ENCODE measurements around the gene MS4A7.
"Not testable (repeated sequence)": the region's sequence is repeated elsewhere in the genome, so short reads cannot be mapped to it uniquely, and the experiment has no call there.

The MS4A7 gene, protein sequence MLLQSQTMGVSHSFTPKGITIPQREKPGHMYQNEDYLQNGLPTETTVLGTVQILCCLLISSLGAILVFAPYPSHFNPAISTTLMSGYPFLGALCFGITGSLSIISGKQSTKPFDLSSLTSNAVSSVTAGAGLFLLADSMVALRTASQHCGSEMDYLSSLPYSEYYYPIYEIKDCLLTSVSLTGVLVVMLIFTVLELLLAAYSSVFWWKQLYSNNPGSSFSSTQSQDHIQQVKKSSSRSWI

DNA sequence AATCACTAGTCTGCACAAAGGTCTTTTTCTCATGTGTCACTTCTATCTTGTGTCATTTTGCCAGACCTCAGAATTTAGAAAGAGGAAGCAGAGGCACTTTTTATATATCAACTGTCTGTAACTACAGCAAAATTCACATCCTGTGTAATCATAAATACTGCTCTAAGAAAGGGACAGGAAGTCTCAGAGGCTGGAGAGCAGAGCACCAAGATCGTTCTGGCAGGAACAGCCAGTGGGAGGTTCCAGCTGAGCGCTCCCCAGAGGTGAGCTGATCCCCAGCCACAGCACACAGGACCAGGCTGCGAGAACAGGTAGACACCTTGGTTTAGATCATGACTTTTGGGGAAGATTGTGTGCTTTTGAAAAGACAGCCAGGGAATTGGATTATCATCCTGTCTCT lies at the start of gene MS4A7:
TSS of gene MS4A7 (plus strand) at position 179 of the 400 bp plus-strand sequence. CDS start 4,610 bp downstream, outside the sequence.
- no peak for DNase-seq

DNA sequence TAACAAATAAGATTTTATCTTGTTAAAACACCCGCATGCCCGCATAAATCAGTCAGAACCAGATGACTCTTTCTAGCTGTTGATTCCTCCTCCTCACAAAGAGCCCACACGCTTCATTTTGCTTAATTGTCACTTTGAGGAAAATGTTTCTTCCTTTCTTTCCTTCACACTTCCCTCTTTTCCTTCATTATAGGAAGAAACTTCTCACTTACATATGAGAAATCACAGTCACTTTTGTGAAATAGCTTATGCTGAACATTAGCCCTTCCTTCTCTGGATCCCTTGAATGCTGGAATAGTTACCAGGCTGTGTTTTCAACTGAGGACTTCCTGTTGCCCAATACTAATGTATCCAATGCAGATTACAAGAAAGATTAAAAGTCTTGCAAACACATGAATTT lies 45.5 kb upstream of the MS4A7 start:
- no peak for DNase-seq

DNA sequence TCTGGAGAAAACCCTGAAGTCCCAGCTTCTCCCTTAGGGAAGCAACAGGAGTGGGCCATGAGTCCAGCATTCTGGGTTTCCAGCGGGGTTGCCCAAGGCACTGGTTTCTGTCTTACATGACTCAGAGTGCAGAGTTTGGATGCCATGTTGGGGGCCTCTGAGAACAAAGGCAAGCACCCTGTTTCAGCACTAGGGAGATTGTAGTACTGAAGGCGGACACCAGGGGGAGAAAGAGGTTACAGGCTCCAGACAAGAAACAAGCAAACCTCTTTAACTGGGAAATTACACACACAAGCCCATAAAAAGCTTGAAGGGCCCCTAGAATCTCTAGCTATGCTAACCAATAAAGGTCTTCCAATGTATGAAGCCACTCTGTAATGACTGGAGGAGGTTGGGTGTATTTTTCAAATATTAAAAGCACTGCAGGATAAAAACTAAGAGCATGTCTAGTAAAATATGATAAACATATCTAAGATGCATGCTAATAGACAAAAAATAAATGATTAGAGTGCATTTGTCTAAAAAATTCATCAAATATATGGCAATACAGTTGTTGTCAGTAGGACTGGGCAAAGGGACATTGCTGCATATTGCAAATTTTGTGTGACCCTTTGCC lies 44.2 kb upstream of the MS4A7 start:
- DNase-seq, result peak in 1 of 2 experiments; percentile 51

DNA sequence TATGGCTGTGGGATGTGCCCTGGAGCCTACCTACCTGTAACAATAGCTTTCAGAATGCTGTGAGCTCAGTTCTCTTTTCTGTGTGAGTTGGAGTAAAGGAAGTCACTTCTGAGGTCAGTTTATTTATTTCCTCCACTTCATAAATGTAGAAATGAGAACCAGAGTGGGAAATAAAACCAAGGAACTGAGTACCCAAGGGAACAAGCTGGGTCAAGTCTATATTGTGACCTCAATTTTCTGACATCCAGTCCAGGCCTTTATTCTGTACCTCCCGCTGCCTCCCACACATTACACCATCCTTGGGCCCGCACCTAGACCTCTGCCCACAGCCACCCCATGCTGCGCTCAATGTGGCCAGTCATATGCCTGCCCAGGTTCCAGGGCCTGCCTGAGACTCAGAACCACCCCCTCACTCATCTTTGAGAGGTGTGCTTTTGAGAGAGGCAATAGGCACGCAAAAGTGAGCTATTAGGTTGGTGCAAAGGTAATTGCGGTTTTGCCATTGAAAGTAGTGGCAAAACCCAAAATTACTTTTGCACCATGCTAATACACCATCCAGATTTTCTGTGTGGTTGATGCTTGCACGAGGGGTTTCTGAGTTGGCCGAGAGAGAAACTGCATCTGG lies 41.5 kb upstream of the MS4A7 start:
- no peak for DNase-seq

DNA sequence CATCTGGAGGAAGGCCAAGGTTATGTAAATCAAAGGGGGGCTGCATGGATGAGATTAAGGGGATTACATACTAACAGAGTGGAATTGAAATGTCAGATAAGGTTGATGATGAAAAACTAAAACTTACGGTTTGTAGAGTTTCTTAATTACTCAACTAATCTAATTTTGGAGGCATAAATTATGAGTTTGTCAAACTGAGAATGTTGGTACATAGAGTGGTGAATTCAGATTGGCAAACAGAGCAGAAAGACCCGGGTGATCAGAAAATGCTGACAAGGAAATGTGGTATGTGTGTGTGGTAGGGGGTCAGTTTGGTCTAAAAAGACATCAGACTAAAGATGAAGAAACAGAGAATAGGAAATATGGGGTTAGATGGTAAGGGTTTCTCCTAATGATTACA lies 40.3 kb upstream of the MS4A7 start:
- no peak for DNase-seq

DNA sequence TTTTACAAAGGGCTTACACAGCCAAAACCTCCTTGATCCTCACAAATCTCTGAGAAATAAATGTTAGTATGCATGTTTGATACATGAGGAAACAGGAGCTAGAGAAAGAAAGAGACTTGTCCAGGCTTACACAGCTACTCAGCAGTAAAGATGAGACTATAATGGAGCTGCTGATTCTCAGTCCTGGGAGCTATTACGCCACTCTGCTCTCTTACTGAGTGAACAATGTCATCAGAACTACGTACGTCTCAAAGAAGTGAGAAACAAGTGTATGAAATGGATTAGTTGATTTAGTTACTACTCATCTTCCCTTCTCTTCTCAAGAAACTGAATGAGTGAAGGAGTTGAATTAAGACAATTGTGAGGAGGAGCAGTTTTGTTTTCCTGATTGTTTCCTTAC lies 39.0 kb upstream of the MS4A7 start:
- DNase-seq, result no peak

DNA sequence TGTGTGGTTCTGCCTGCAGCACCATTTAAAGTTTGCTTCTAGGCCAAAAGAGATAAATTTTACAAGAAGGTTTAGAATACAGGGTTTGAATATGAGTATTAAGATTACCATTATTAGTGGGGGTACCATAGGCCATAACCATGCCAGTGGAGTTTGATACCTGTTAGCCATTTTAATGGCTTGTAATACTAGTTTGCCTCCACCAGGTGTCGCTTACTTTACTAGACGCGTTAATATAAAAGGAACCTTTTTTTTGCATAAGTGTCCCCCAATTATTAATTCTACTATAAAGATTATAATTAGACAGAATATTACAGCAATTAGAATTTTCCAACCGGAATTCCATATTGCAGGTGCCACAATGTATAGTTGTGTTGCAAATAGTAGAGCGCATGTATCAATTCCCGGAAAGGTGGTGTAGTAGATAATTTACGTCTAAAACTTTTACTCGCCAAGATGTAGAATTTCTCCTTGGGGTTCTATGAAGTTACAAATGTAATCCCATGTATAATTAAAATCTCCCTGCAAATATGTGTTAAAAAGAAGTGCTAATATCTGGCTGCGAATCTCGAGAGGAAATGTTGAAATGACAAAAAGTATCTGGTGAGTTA lies 35.1 kb upstream of the MS4A7 start:
- DNase-seq, result peak in 1 of 2 experiments; percentile 12

DNA sequence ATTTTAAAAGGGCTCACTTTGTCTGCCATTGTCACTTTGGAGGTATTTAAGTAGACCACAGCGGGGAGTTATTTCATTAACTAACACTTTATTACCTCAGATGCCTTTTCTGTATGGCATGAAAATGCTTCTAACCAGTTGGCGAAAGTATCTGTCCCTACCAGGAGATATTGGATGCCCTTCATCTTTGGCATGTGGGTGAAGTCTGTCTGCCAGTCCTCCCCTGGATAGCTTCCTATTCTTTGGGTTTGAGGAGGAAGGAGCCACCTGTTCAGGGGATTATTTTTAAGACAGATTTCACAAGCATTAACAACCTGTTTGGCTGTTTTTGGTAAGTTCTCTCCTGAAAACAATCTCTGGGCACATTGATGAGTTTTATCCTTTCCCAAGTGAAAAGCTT lies 34.2 kb upstream of the MS4A7 start:
- DNase-seq, result no peak

DNA sequence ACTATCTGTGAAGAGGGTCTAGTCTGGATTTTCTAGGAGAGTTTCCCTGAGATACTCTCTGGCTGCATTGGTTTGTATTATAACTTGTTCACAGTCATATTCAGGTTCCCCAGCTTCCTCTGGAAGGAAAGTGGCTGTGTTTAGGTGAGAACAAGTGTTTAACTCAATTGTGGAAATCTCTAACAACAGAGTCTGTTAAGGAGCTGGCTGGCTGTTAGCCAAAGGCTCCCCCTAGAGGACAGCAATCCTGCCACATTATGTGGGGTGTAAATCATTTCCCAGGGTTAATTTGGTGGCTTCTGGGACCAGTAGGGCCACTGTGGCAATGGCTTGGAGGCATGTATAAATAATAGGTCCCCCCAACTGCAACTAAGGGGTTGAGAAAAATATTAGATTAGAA lies 32.8 kb upstream of the MS4A7 start:
- DNase-seq, result peak in 1 of 2 experiments; percentile 5

DNA sequence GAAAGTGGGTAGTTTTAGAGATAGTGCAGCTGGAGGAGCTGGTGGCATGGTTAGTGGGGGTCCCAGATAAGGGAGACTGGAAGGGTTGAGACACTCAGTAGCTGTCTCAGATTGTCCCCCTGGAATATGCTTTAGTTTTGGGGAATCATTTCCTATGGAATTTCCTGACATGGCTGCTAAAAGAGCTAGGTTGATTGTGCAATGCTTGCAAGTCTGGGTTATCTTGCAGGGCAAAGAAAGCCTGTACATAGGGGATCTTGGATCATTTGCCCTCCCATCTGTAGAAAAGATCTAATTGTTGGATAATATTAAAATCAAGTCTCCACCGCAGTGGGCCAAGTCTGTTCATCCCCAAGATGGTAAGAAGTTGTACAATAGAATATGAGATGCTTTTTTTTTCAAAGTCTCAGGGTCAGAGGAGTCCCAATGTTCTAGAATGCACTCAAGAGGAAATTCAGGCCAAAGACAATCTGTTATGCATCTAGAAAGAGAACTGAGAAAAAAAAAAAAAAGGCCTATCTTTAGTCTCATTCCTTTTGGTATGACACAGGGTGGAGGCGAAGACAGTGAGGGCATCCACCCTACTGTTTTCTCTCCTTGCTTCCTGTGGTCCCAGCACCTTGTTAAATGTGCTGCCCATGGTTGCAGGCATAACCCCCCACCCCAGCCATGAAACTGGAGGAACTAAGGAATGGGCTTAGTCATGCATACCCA lies 31.1 kb upstream of the MS4A7 start:
- DNase-seq, result no peak

DNA sequence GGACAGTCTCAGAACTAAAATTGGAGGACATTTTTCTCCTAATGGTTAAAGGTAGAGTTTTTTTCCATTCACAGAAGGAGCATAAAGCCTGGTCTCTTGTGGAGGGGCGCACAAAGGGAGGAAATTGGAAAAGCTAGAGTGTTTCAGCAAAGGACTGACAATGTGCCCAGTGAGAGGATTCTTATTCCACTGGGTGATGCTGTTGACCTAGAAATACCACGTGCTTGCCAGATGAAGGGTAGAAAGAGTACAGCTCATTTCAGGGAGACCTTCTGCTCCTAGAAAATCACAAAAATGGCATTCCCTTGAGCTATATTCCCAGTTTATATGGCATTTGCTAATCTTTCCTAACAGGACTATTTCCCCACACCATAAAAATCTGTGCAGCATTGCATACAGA lies 30.2 kb upstream of the MS4A7 start:
- no peak for DNase-seq

DNA sequence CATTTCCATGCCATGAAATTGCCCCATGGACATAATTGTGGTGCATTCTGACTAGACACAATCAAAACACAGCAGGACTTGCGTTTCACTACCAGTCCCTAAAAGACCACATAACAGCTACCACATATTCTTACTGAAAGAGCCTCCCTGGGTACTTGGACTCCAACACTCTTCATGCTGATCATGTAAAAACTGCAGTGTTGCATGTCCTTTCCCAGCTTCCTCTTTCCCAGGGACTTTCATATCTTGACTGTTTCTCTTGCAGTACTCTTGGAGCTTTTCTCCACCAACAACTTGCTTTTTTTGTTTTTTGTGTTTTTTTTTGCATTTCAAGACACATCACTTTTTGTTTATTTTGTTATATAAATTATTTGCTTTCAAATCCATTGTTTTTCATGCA lies 28.3 kb upstream of the MS4A7 start:
- no peak for DNase-seq

DNA sequence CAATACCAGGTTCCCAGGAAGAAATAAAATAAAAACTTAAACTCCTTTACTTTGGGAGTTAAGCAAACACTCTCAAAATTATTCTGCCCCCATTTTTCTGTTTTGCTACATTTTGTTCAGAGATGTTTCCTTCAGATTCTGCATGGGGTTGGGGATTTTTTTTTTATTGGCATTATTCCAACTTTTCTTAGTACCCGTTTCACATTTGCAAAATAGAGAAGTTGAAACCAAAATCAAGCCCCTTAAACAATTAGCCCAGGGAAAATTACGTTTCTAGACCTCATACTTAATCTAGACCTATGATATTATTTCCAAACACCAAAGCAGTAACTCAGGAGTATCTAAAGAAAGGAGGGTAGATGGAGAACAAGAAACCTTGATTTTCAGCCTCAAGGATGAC lies 20.6 kb upstream of the MS4A7 start:
- no peak for DNase-seq

DNA sequence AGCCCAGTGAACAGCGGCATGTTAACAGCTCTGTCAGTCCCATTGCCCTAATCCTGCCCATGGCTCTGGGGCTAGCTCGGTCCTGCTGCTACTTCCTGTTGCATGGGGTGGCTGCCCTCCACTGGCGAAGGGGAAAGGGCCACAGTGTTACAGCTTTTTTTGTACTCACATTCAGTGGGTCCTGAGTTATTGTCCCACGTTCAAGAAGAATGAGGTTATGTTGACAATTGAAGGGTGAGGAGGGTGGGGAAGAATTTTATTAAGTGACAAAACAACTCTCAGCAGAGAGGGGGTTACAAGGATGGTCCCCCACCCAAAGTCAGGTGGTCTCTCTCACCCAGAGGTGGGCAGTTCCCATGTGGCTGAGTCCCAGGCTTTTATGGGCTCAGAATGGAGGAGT lies 17.7 kb upstream of the MS4A7 start:
- no peak for DNase-seq

DNA sequence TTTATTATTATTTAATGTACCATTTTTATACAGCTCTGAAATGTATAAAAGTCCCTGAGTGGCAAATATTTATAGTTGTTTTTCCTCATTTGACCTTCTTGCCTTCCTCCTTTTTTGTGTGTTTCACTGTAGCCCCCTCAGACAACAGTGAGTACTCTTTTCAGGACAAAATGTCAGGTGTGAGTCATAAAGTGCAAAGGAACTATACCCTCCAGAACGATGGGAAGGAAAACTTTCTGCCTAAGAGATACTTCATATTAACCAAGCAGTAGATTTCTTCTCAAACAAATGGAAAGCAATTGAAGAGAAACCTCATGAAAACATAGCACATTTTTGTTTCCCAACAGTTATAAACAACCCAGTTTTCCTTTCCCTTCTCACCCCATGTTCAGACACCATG lies 16.1 kb upstream of the MS4A7 start:
- no peak for DNase-seq

DNA sequence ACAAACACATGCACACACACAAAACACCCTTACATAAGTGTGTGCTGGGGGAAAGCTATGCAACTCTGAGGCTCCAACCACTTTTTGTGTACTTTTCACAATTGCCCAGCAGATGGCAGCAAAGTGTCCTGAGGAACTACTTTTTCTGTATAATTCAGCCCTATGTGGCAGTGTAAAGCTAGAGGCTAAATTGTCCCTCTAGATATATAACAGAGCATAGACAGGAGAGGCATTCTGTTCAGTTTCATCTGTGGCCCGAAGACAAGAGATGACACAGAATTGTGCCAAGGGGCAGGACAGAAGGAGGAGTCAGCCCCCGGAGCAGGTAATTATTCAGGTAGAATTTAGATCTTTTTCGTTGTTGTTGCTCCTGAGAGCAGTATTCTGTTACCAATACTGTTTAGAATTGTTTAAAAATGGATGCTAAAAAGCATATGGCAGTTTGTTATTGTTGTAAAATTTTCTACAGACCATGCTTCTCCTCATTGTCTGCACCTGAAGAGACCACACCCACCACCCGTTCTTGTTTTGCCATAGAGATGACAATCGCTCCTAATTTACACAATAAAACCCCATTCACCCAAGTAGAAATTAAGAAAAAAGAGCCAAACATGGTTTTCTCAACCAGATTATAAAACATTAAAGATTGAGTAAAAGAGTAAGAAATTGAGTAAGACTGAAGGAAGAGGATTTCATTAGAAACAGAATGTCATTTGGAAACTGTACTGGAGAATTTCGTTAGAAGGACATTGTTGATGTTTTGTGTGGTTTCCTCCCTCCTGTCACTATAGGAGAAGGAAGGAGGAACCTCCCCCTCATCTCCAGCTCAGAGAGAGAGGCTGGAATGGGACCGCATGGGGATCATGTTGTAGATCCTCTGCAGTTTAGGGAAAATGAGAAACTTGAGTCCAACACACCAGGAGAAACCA lies 14.5 kb upstream of the MS4A7 start:
- peak in 1 of 2 experiments; percentile 42 for DNase-seq

DNA sequence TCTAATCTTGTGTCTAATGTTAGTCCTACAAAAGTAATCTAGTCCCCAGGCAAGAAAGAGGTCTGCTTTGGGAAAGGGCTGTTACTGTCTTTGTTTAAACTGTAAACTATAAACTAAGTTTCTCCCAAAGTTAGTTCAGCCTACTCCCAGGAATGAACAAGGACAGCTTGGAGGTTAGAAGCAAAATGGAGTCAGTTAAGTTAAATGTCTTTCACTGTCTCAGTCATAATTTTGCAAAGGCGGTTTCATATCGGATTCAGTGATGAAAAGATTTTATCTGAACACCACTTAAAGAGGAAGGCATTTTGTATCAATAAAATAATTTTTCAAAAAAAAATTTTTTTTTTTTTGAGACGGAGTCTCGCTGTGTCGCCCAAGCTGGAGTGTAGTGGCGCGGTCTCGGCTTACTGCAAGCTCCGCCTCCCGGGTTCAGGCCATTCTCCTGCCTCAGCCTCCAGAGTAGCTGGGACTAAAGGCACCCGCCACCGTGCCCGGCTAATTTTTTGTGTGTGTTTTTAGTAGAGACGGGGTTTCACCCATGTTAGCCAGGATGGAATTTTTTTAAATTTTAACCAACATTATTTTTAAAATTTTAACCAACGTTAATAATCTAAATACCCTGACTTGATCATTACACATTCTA lies 11.9 kb upstream of the MS4A7 start:
- DNase-seq, result not testable (repeated sequence)

DNA sequence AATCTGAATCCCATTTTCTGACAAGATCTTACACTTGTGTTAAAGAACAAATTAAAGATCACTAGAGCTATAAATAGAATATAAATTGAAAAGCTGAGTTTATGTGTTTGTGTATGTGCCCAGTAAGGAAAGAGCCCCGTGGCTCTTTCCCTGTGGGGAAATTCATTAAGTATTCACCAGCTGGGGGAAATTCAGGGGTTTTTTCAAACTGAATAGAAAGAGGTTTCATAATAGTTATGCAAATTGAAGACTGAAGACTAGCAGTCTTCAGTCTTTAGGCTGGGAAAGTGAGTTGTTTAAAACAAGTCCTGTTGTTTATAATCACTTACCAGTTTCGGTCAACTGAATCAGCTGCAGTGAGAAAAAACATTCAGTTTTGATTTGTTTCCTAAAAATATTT lies 11.3 kb upstream of the MS4A7 start:
- no peak for DNase-seq

DNA sequence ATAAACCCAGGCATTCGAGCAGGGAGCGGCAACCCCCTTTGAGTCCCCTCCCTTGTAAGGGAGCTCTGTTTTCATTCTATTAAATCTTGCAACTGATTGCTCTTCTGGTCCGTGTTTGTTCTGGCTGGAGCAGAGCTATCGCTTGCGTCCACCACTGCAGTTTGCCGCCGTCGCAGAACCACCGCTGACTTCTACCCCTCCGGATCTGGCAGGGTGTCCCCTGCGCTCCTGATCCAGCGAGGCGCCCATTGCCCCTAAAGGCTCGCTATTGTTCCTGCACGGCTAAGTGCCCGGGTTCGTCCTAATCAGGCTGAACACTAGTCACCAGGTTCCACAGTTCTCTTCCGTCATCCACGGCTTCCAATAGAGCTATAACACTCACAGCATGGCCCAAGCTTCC lies 10.4 kb upstream of the MS4A7 start:
- no peak for DNase-seq

DNA sequence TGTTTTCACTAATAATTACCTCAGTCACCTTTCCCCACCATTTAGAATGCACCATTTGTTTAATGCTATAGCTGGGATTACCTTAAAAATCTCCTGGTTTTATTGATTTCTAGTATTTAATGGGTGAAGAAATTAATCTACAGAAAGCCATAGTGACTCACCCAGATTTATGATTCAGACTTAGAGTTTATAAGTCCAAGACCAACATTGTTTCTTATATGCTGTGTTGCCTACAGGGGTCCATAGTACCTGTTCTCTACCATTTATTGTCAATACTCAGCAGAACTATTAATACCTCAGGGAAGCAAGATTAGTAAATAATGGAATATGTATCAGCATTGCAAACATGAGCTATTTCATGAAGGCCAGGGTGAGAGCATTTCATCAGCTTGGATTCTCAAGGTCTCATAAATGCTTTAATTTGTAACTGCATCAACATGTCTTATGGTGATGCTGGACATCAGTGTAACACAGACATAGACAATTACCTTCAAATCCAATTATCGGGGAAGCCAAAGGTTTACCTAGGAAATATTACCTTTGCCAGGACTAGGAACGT lies 8.0 kb upstream of the MS4A7 start:
- DNase-seq, result no peak

DNA sequence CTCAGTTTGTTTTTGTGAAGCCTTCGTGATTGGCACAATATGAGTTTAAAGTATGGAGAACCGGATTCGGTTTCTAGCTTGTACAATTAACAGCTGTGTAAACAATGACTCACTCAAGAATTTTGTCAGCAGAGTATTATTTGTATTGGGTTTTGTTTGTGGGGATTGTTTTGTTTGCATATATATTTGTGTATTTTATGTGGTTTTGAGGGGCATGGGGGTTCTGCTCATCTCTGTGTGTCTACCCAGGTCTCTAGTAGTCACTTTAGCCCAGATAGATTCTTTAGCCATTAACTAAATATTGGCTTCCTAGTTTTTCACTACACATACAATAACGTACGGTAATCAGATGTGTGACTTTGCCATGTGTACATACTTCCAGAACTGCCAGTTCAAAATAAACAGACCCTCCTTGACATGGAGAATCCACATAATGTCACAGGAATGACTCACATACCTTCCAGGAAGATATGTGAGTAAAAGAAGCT lies 7.5 kb upstream of the MS4A7 start:
- no peak for DNase-seq
